ENCODE data around the gene F8A3. TPM values are rescaled to one million over a fixed set of nuclear protein-coding genes. Genes with fewer than 3 reads are reported as not detected.

Gene F8A3
- total RNA-seq (2022; extraction: Qiagen RNA extraction), result 0.48 to 1.5 TPM (median 0.96 TPM) in 5 replicates

GRCh38 chrX:155458471-155458870, at the start of gene F8A3:
TSS of gene F8A3 (minus strand) at chrX:155458620. CDS start at chrX:155458600, 20 bp downstream.

Other genes with a start within 250 kb of the F8A3 start
- 49.8 to 71.0 TPM (median 51.6 TPM) in 5 replicates for gene VBP1, start 242.2 kb downstream of the F8A3 start, total RNA-seq (2022; extraction: Qiagen RNA extraction)
- 0.60 to 1.2 TPM (median 0.76 TPM) in 5 replicates for gene RAB39B, start 194.1 kb downstream of the F8A3 start, total RNA-seq (2022; extraction: Qiagen RNA extraction)
- gene CLIC2, start 124.0 kb downstream of the F8A3 start, total RNA-seq (2022; extraction: Qiagen RNA extraction), result 0.07 to 0.12 TPM (median 0.08 TPM) in 5 replicates
- not detected in 5 replicates for gene F8A2, start 76.5 kb downstream of the F8A3 start, total RNA-seq (2022; extraction: Qiagen RNA extraction)
- gene SPRY3, start 154.0 kb upstream of the F8A3 start, total RNA-seq (2022; extraction: Qiagen RNA extraction), result 0.09 to 0.14 TPM (median 0.11 TPM) in 5 replicates
- gene TMLHE, start 154.3 kb upstream of the F8A3 start, total RNA-seq (2022; extraction: Qiagen RNA extraction), result 8.5 to 10.8 TPM (median 10.2 TPM) in 5 replicates

All from A549 treated with CORT108297 at 1 μM for 4 hours (cell line).